Measurements from ENCODE around the gene RABGAP1L.

DNA sequence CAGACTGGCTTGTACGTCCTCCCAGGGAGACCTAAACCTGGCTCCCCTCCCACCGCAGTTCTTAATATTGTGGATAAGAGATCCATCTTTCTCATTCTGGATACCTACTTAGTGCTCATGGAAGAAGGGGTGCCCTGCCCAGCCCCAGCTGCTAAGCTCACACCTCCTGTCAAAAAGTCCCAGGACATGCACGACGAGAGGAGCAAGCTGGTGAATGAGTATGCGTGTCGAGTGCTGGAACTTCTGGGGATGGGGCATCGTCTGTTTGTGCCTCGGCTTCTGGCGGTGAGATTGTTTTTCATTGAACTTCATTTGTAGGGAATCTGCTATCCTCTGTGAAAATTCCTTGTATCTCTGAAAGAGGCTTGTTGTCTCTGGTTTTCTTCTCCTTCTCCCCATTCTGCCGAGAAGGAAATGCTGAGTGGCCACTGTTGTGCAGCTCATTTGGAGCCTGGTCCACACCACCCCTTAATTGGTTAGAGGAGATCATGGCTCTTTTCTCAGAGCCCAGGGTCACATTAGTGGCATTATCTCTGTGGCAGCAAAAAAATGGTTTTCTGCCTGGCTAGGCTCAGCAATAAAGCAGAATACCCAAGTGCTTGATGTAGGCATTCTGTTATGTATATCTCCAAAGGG is 641.0 kb downstream of the RABGAP1L start:
- no peak for TF ChIP-seq POLR2A (IDR thresholded peaks at IDR 0.05)
- TF ChIP-seq, protein P1, sequence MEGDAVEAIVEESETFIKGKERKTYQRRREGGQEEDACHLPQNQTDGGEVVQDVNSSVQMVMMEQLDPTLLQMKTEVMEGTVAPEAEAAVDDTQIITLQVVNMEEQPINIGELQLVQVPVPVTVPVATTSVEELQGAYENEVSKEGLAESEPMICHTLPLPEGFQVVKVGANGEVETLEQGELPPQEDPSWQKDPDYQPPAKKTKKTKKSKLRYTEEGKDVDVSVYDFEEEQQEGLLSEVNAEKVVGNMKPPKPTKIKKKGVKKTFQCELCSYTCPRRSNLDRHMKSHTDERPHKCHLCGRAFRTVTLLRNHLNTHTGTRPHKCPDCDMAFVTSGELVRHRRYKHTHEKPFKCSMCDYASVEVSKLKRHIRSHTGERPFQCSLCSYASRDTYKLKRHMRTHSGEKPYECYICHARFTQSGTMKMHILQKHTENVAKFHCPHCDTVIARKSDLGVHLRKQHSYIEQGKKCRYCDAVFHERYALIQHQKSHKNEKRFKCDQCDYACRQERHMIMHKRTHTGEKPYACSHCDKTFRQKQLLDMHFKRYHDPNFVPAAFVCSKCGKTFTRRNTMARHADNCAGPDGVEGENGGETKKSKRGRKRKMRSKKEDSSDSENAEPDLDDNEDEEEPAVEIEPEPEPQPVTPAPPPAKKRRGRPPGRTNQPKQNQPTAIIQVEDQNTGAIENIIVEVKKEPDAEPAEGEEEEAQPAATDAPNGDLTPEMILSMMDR (IDR thresholded peaks at IDR 0.05), result no peak
